Aorta (tissue), 5 donors: Measurements from ENCODE around the gene IQGAP2. TPM values are rescaled to one million over a fixed set of nuclear protein-coding genes. Genes with fewer than 3 reads are reported as not detected.

ENCODE experiments used
- ATAC-seq: fragments of 200-7000 bp; cut with Tn5 transposase; one replicate; pipeline ENCODE4 v1.9.1; 2022; ENCODE audit warnings: moderate library complexity; ENCODE audit not compliant: low FRiP score
- DNase-seq, 2 donors: peaks; one replicate each; pipeline ENCODE4 v3.0.0-alpha.2; 2020
- H3K27ac ChIP-seq, 2 donors: one replicate each; pipeline ENCODE4 v1.5.1; 2013; ENCODE audit warnings: low read length in 2 of 2, mild to moderate bottlenecking in 2 of 2, moderate library complexity in 2 of 2, control low read depth in 1 of 2, inconsistent platforms in 1 of 2, low read depth in 1 of 2
- H3K27me3 ChIP-seq, 2 donors: one replicate each; pipeline ENCODE4 v1.6.1; 2013; ENCODE audit warnings: control low read depth in 1 of 2, low read length in 1 of 2, mild to moderate bottlenecking in 1 of 2, moderate library complexity in 1 of 2; ENCODE audit not compliant: insufficient read depth in 2 of 2, control insufficient read depth in 1 of 2
- H3K36me3 ChIP-seq, 2 donors: one replicate each; pipeline ENCODE4 v1.6.1; 2013; ENCODE audit warnings: control low read depth in 1 of 2, low read length in 1 of 2, mild to moderate bottlenecking in 1 of 2; ENCODE audit not compliant: insufficient read depth in 2 of 2, control insufficient read depth in 1 of 2
- H3K4me1 ChIP-seq, 2 donors: one replicate each; pipeline ENCODE4 v1.6.1; 2013; ENCODE audit warnings: low read length in 2 of 2, control low read depth in 1 of 2, mild to moderate bottlenecking in 1 of 2, moderate library complexity in 1 of 2; ENCODE audit not compliant: insufficient read depth in 2 of 2, control insufficient read depth in 1 of 2
- H3K4me3 ChIP-seq, 2 donors: one replicate each; pipeline ENCODE4 v1.5.1; 2013; ENCODE audit warnings: low read length in 2 of 2, control low read depth in 1 of 2, mild to moderate bottlenecking in 1 of 2
- H3K9me3 ChIP-seq: one replicate; pipeline ENCODE4 v1.6.1; 2013; ENCODE audit warnings: mild to moderate bottlenecking, low read length; ENCODE audit not compliant: control insufficient read depth
- WGBS, 2 donors: extraction: QIAGEN DNeasy Blood & Tissue Kit; methylation state at CpG; one replicate each; pipeline ENCODE4 v1.1.7; 2013; 5-methylcytosine and 5-hydroxymethylcytosine counted together
- intact Hi-C, 2 donors: fragments of 100-400 bp; cut with DNase I; formaldehyde crosslinking; loops; one replicate each; pipeline versions ENCODE4 v1.14.2 to v1.15.0; 2022
- polyA plus RNA-seq, 2 donors: library from polyadenylated mRNA; stranded (reverse); fragments of 200-250 nt; gene quantifications; one replicate each; pipeline ENCODE4 v1.2.3, GENCODE V29; 2013
- total RNA-seq, 2 donors: library from RNA; stranded (reverse); fragmentation: NEBNext Ultra II Directional; extraction: Animal tissue kit (Norgen Biotek cat#: 25700); gene quantifications; one replicate each; pipeline ENCODE4 v1.2.1, GENCODE V29; 2021
- donor health status: healthy with polysubstance abuse.
- donor health status: Bipolar disorder and iron deficiency.
- donor health status: DM: no; HTN: no; CAD: no.
- donor health status: DM: no; HTN: no; CAD: no.
- donor health status: DM: yes; HTN: yes; CAD: no.

Gene IQGAP2
- total and polyA plus RNA-seq, 4 donors: 2.6 to 40.2 (median 20.4) TPM

DNA sequence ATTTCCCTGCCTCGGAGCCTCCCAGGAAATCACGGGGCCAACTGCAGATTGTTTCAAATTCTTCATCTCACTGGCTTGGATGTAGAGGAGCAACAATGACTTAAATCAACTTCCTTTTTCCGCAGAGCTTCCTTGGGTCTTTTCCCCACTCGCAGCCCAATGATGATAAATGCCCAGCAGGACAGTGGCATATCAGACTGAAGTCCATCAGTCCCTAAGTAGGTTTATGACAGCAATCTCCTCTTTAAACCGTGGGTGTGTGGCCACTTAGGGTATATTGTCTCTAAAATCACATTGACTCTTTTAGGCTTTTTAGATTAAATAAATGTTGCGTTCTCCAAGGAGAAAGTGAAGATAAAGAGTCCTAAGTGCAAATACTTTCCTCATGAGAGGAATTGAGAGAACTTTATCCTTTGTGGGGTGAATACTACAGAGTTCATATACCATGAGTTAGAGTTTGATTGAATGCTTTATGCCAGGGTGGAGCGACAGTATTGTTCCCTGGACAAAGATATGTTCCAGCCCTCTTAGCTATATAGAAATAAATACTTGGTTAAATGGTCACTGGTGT, 59.1 kb downstream of the IQGAP2 start:
- H3K4me1 ChIP-seq: no peaks in the 10 kb centered on the region
- no peaks in the 10 kb centered on the region for H3K9me3 ChIP-seq
- DNase-seq (no peak), ATAC-seq (no peak)
- intact Hi-C loops: no loop called here
- H3K4me3 ChIP-seq: no peak overlapping the region
- no peaks in the 10 kb centered on the region for H3K36me3 ChIP-seq
- H3K27ac ChIP-seq: no peak overlapping the region
- WGBS, 2 donors: 75% methylated on average over 7 of the region's 7 CpGs
- no peaks in the 10 kb centered on the region for H3K27me3 ChIP-seq

DNA sequence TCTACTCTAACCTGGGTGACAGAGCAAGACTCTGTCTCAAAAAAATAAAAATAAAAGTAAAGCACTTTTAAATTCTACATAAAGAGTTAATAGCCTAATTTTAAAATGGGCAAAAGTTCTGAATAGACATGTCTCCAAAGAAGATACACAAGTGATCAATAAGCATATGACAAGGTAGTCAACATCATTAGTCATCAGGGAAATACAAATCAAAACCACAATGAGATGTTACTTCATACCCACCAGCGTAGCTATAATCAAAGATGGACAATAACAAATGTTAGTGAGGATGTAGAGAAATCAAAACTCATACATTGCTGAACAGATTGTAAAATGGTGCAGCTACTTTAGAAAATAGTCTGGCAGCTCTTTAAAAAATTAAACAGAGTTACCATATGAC, 64.1 kb downstream of the IQGAP2 start:
- Histone ChIP-seq H3K9me3 (no peaks in the 10 kb centered on the region), H3K27ac (no peak overlapping the region), H3K27me3 (no peaks in the 10 kb centered on the region), H3K4me1 (no peaks in the 10 kb centered on the region), H3K36me3 (no peaks in the 10 kb centered on the region), H3K4me3 (no peak overlapping the region)
- no peak for ATAC-seq
- no peak for DNase-seq
- intact Hi-C loops: no loop called here
- 74 to 92% methylated on average over 1 of the region's 1 CpG for WGBS, 2 donors

DNA sequence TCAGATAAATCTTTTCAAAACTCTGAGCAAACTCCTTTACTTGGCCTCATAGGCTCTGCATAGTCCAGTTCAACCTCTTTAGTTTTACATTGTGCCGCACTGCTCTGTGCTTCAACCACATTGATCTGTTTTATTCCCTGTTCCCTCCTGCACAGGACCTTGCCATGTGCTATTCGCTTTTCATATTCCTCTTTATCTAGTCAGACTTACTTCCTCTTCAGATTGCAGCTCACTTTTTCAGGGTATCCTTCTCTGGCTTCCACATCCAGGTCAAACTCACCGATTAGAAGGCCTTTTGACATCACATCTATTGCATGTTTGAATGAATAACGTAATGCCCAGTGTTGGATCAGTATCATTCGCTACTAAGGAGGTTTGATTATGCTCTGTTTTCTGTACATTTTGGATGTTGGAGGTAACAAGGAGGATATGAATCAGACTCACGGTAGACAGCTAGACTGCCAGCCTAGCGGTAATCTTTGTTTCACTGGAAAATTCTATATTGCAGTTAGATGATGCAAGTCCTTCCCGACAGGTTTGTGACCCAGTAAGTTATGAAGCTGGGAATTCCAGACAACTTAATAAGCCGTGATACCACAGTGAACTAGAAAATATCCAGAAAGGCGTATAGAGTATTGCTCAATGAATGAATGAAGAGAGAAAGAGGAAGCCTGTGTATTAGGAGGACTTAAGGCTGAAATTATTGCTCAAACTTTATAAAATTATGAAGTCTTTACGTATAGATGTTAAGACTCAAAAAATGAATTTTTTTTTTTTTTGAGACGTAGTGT, 65.7 kb downstream of the IQGAP2 start:
- no peaks in the 10 kb centered on the region for H3K36me3 ChIP-seq
- no peak overlapping the region for H3K4me3 ChIP-seq
- no peaks in the 10 kb centered on the region for H3K9me3 ChIP-seq
- no peaks in the 10 kb centered on the region for H3K27me3 ChIP-seq
- ATAC-seq (no peak), DNase-seq (no peak)
- WGBS, 2 donors: 89 to 93% methylated on average over 12 of the region's 12 CpGs
- no peaks in the 10 kb centered on the region for H3K4me1 ChIP-seq
- no peak overlapping the region for H3K27ac ChIP-seq
- intact Hi-C loops: no loop called here

DNA sequence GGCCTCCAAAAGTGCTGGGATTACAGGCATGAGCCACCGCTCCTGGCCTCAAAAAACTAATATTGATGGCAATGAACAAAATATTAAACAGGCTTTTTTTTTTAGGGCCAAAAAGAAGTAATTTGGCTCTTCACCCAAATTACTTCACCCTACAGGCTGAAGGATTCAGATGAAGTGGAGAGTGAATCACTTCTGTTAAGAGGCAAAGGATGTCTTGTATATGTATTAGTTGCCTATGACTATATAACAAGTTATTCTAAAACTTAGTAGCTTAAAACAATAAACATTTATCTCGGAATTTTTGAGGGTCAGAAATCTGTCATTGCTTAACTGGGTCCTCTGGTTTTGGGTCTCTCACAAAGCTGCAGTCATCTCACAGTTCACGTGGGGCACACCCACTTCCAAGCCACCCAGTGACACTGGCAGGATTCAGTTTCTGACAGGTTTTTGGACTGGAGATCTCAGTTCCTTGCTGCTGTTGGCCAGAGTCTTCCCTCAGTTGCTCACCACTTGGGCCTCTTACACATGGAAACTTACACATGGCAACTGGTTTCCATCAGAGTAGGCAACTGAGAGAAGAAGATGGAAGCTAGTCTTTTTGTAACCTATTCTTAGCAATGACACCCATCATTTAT, 66.7 kb downstream of the IQGAP2 start:
- Histone ChIP-seq H3K4me1 (no peaks in the 10 kb centered on the region), H3K9me3 (no peaks in the 10 kb centered on the region), H3K36me3 (no peaks in the 10 kb centered on the region), H3K27ac (no peak overlapping the region), H3K4me3 (no peak overlapping the region), H3K27me3 (no peaks in the 10 kb centered on the region)
- WGBS, 2 donors: 80 to 85% methylated on average over 3 of the region's 3 CpGs
- intact Hi-C loops: no loop called here
- ATAC-seq: no peak
- DNase-seq: no peak

DNA sequence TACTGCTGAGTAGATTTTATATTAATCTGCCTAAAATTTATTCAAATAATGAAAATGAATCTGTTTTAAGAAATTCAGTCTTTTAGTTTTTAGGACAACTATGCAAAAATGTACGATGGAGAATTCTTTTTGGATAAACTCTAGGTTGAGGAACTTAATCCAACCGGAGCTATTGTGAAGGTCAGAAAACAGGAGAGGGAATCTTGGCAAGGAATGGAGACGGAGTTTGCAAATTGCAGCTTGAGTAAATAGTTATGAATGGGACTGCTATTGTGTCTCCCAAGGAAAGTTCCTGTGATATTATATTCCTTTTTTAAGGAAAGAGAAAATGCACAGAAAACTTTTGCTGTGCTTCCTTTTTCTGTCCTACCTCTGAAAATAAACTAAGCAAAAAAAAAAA, 67.9 kb downstream of the IQGAP2 start:
- 45 to 62% methylated on average over 3 of the region's 3 CpGs for WGBS, 2 donors
- intact Hi-C loops: no loop called here
- no peak for ATAC-seq
- Histone ChIP-seq H3K4me1 (no peaks in the 10 kb centered on the region), H3K27ac (no peak overlapping the region), H3K27me3 (no peaks in the 10 kb centered on the region), H3K36me3 (no peaks in the 10 kb centered on the region), H3K4me3 (no peak overlapping the region), H3K9me3 (no peaks in the 10 kb centered on the region)
- DNase-seq: no peak

DNA sequence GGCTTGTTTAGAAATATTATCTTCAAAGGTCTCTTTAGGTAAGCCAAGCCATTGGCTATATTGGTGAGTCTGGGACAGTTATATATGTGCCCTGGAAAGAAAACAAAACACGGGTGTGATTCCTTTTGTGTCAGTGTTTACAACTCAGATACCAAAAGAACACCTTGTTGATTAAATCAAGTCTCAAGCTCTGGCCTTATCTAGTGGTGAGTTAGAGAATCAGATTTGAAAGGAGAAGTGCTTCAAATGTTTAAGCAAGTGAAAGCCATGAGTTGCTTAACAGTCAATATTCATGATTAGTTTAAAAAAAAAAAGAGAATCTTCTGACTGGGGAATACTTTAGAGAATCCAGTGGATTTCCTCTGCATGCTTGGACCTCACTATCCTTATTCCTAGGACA, 68.3 kb downstream of the IQGAP2 start:
- 67 to 83% methylated on average over 1 of the region's 1 CpG for WGBS, 2 donors
- intact Hi-C loops: no loop called here

DNA sequence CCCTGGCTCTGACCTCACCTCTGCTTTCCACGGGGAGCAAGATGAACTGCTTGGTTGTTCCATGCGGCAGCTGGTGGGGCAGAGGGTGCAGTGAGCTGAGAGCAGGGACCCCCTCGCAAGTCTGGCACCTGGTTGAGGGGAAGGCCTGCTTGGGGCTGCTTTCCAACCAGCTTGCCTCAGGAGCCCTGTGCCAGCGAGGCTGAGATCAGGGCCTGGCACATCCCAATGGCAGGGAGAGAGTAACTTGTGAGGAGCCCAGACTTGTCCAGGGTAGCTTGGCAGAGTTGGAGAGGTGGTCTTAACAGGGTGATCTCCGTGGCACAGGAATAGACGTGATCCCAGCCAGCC, 68.9 kb downstream of the IQGAP2 start:
- WGBS, 2 donors: 69 to 72% methylated on average over 6 of the region's 6 CpGs
- intact Hi-C loops: no loop called here

More for the DNA sequence above, 68.3 kb downstream of the IQGAP2 start:
- no peak overlapping the region for H3K4me3 ChIP-seq
- H3K27ac ChIP-seq: no peak overlapping the region
- H3K9me3 ChIP-seq: no peaks in the 10 kb centered on the region
- H3K36me3 ChIP-seq: no peaks in the 10 kb centered on the region
- ATAC-seq: no peak
- no peaks in the 10 kb centered on the region for H3K27me3 ChIP-seq
- no peak for DNase-seq
- no peaks in the 10 kb centered on the region for H3K4me1 ChIP-seq

DNA sequence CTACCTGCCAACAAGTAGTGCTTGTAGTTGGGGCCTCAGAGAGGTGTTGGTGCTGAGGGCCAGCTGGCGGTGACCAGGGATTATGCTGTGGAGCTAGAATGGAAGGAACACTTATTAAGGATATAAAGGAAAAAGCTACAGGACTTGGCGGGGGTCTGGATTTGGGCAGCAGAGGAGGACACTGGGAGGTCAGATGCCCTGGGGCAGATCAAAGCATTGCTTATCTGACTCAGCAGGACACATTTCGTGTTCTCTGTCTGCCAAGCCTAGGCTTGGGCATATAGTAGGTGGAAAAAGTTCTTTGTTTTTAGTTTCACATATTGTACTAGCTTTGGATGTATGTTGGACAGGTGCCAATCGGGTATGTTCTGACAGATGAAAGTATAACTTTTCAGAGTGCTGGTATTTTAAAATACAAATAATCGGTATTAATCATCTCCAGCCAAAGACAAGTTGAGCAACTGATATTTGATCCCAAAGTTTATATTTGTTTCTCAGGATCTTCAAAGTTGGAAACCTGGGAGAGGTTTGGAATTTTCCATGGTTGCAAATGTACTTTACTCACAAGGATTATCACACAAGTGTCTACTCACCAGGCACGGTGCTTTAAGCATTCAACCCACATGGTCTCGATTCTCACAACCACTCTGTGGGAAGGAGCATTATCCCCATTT, 69.4 kb downstream of the IQGAP2 start:
- DNase-seq (no peak), ATAC-seq (no peak)
- no peaks in the 10 kb centered on the region for H3K27me3 ChIP-seq
- no peaks in the 10 kb centered on the region for H3K4me1 ChIP-seq
- H3K36me3 ChIP-seq: no peaks in the 10 kb centered on the region
- H3K9me3 ChIP-seq: no peaks in the 10 kb centered on the region
- H3K4me3 ChIP-seq: no peak overlapping the region
- intact Hi-C loops: no loop called here
- WGBS, 2 donors: 74 to 80% methylated on average over 7 of the region's 7 CpGs
- H3K27ac ChIP-seq: no peak overlapping the region

More for the DNA sequence above, 68.9 kb downstream of the IQGAP2 start:
- DNase-seq: no peak
- Histone ChIP-seq H3K27ac (no peak overlapping the region), H3K36me3 (no peaks in the 10 kb centered on the region), H3K4me3 (no peak overlapping the region), H3K4me1 (no peaks in the 10 kb centered on the region), H3K9me3 (no peaks in the 10 kb centered on the region), H3K27me3 (no peaks in the 10 kb centered on the region)
- no peak for ATAC-seq
